ENCODE data around the gene MDGA2. TPM values are rescaled to one million over a fixed set of nuclear protein-coding genes. Genes with fewer than 3 reads are reported as not detected.
A peak's percentile ranks its signal among the peaks of the same experiment; 100 is the strongest.
"Not testable (repeated sequence)": the region's sequence is repeated elsewhere in the genome, so short reads cannot be mapped to it uniquely, and the experiment has no call there.

The MDGA2 gene
- total RNA-seq, 1 donor from 2014 or later = 2.4 TPM

DNA sequence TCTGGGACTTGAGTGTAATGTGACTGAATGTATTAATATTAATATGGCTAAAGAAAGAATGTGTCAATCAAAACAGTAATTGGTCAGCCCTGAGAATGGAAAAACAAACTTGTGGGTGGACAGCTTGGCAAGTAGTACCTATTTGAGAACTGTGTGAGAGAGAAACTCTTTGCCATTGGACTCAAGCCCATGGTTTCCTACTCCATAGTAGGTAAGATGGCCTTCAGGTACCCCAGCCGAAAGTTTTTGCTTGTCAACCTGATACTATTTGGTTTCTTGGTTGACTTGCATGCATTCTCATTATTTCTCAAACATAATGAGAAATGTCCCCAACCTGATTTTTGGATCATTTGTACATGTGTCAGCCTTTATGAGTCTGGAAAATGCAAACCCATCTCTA lies 391.1 kb downstream of the MDGA2 start:
- Histone ChIP-seq H3K79me2 (ENCODE audit: insufficient read depth, low read length) (no peaks in the 10 kb centered on the region), H3K9ac (ENCODE audit: low read length) (no peak overlapping the region), H3K27ac (ENCODE audit: low read depth, low read length) (no peak overlapping the region), H3K4me1 (ENCODE audit: insufficient read depth, low read length) (no peaks in the 10 kb centered on the region), H4K20me1 (ENCODE audit: insufficient read depth, low read length) (no peaks in the 10 kb centered on the region), H2AFZ (ENCODE audit: low read depth, low read length) (no peak overlapping the region), H3K36me3 (ENCODE audit: insufficient read depth, low read length) (no peaks in the 10 kb centered on the region), H3K4me3 (ENCODE audit: insufficient read depth, low read depth, low read length) (no peak overlapping the region), H3K27me3 (ENCODE audit: insufficient read depth, low read length) (no peaks in the 10 kb centered on the region), H3K4me2 (ENCODE audit: low read length) (no peak overlapping the region), H3K9me3 (ENCODE audit: insufficient read depth, low read depth, low read length) (no peaks in the 10 kb centered on the region)
- no peaks in the 10 kb centered on the region for H3K27me3 Mint-ChIP-seq (ENCODE audit: low read depth, unreplicated experiment)
- H3K36me3 Mint-ChIP-seq (ENCODE audit: low read depth, unreplicated experiment) = no peaks in the 10 kb centered on the region
- no peak for FAIRE-seq
- no peak for DNase-seq (ENCODE audit: low read depth)
- no peak for TF ChIP-seq EZH2 (IDR thresholded peaks at IDR 0.05; ENCODE audit: insufficient read depth, low read length)
- TF ChIP-seq, protein P1, sequence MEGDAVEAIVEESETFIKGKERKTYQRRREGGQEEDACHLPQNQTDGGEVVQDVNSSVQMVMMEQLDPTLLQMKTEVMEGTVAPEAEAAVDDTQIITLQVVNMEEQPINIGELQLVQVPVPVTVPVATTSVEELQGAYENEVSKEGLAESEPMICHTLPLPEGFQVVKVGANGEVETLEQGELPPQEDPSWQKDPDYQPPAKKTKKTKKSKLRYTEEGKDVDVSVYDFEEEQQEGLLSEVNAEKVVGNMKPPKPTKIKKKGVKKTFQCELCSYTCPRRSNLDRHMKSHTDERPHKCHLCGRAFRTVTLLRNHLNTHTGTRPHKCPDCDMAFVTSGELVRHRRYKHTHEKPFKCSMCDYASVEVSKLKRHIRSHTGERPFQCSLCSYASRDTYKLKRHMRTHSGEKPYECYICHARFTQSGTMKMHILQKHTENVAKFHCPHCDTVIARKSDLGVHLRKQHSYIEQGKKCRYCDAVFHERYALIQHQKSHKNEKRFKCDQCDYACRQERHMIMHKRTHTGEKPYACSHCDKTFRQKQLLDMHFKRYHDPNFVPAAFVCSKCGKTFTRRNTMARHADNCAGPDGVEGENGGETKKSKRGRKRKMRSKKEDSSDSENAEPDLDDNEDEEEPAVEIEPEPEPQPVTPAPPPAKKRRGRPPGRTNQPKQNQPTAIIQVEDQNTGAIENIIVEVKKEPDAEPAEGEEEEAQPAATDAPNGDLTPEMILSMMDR (IDR thresholded peaks at IDR 0.05; ENCODE audit: insufficient read depth, low read depth, low read length) = no peak
- H3K4me1 Mint-ChIP-seq (ENCODE audit: low read depth, unreplicated experiment) = no peaks in the 10 kb centered on the region
- H3K9me3 Mint-ChIP-seq (ENCODE audit: unreplicated experiment) = no peaks in the 10 kb centered on the region
- H3K27ac Mint-ChIP-seq (ENCODE audit: unreplicated experiment) = no peak overlapping the region
- no peak overlapping the region for H3K4me3 Mint-ChIP-seq (ENCODE audit: unreplicated experiment)

DNA sequence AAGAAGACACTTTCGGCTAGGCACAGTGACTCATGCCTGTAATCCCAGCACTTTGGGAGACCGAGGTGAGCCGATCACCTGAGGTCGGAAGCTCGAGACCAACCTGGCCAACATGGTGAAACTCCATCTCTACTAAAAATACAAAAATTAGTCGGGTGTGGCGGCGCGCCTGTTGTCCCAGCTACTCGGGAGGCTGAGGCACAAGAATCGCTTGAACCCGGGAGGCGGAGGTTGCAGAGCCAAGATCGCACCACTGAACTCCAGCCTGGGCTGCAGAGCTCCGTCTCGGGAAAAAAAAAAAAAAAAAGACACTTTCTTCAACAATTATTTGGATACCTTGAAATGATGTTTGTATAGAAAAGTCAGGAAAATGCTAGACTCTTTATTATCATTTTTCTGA lies 393.6 kb downstream of the MDGA2 start:
- H3K27ac Mint-ChIP-seq (ENCODE audit: unreplicated experiment); H3K27me3 ChIP-seq (ENCODE audit: insufficient read depth, low read length); H3K4me2 ChIP-seq (ENCODE audit: low read length); H3K36me3 Mint-ChIP-seq (ENCODE audit: low read depth, unreplicated experiment); H3K4me3 Mint-ChIP-seq (ENCODE audit: unreplicated experiment); FAIRE-seq; DNase-seq (ENCODE audit: low read depth); H3K4me1 ChIP-seq (ENCODE audit: insufficient read depth, low read length); H3K36me3 ChIP-seq (ENCODE audit: insufficient read depth, low read length); H2AFZ ChIP-seq (ENCODE audit: low read depth, low read length); H4K20me1 ChIP-seq (ENCODE audit: insufficient read depth, low read length); H3K4me3 ChIP-seq (ENCODE audit: insufficient read depth, low read depth, low read length); H3K79me2 ChIP-seq (ENCODE audit: insufficient read depth, low read length); H3K9ac ChIP-seq (ENCODE audit: low read length); H3K27ac ChIP-seq (ENCODE audit: low read depth, low read length); H3K9me3 ChIP-seq (ENCODE audit: insufficient read depth, low read depth, low read length); H3K27me3 Mint-ChIP-seq (ENCODE audit: low read depth, unreplicated experiment); H3K9me3 Mint-ChIP-seq (ENCODE audit: unreplicated experiment); H3K4me1 Mint-ChIP-seq (ENCODE audit: low read depth, unreplicated experiment): not testable (repeated sequence)

DNA sequence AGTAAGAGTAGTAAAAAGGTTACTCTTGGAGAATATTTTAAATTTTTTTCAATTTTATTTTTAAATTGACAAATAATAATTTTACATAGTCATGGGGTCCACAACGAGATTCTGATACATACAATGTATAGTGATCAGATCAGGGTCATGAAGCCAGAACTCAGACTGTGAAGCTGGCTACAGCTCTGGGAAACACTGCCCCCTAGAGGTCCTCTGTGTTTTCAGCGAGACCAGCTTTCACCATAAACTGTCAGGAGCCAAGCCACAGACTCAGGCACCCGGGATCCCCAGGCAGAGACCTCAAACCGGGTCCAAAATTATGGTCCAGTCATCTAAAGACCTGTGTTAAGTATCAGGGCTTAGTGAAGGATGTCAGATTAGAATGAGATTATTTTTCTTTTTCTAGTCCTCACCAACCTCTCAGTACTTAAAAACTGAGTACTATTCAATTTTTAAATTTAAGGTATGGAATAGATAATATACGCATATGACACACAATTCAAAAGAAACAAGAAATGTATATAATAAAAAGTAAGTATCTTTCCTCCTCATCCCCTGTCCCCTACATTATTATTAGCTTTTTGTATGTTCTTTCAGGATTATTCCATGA lies 397.1 kb downstream of the MDGA2 start:
- Histone ChIP-seq H4K20me1 (ENCODE audit: insufficient read depth, low read length) (no peaks in the 10 kb centered on the region), H3K27ac (ENCODE audit: low read depth, low read length) (no peak overlapping the region), H3K36me3 (ENCODE audit: insufficient read depth, low read length) (no peaks in the 10 kb centered on the region), H3K4me2 (ENCODE audit: low read length) (no peak overlapping the region), H3K9ac (ENCODE audit: low read length) (no peak overlapping the region), H3K9me3 (ENCODE audit: insufficient read depth, low read depth, low read length) (no peaks in the 10 kb centered on the region), H3K4me1 (ENCODE audit: insufficient read depth, low read length) (no peaks in the 10 kb centered on the region), H3K27me3 (ENCODE audit: insufficient read depth, low read length) (no peaks in the 10 kb centered on the region), H2AFZ (ENCODE audit: low read depth, low read length) (no peak overlapping the region), H3K79me2 (ENCODE audit: insufficient read depth, low read length) (no peaks in the 10 kb centered on the region), H3K4me3 (ENCODE audit: insufficient read depth, low read depth, low read length) (no peak overlapping the region)
- Mint-ChIP-seq H3K9me3 (ENCODE audit: unreplicated experiment) (no peaks in the 10 kb centered on the region), H3K27me3 (ENCODE audit: low read depth, unreplicated experiment) (no peaks in the 10 kb centered on the region), H3K27ac (ENCODE audit: unreplicated experiment) (no peak overlapping the region), H3K4me1 (ENCODE audit: low read depth, unreplicated experiment) (no peaks in the 10 kb centered on the region), H3K4me3 (ENCODE audit: unreplicated experiment) (no peak overlapping the region), H3K36me3 (ENCODE audit: low read depth, unreplicated experiment) (no peaks in the 10 kb centered on the region)
- TF ChIP-seq, protein P1 (IDR thresholded peaks at IDR 0.05; ENCODE audit: insufficient read depth, low read depth, low read length) = peak; percentile 66
- no peak for TF ChIP-seq EZH2 (IDR thresholded peaks at IDR 0.05; ENCODE audit: insufficient read depth, low read length)
- FAIRE-seq = no peak
- DNase-seq (ENCODE audit: low read depth) = peak; percentile 8
